Lung (tissue), 12 donors: Measurements from ENCODE around the gene ARHGAP18. TPM values are rescaled to one million over a fixed set of nuclear protein-coding genes. Genes with fewer than 3 reads are reported as not detected.

ENCODE experiments used
- ATAC-seq: fragments of 200-7000 bp; cut with Tn5 transposase; one replicate; pipeline ENCODE4 v1.9.1; 2020; ENCODE audit warnings: moderate number of reproducible peaks; ENCODE audit not compliant: insufficient read depth, low FRiP score
- DNase-seq, 3 donors: peaks; one replicate each; pipeline ENCODE4 v3.0.0-alpha.2; 2013 to 2017
- H3K27ac ChIP-seq, 2 donors: one replicate each; pipeline ENCODE4 v1.5.1; 2013; ENCODE audit warnings: mild to moderate bottlenecking in 2 of 2, moderate library complexity in 2 of 2, control low read depth in 1 of 2, inconsistent platforms in 1 of 2, low read depth in 1 of 2, low read length in 1 of 2
- H3K27me3 ChIP-seq, 3 donors: one replicate each; pipeline ENCODE4 v1.5.1; 2013; ENCODE audit warnings: low read length in 2 of 3; ENCODE audit not compliant: control insufficient read depth in 3 of 3, insufficient read depth in 3 of 3
- H3K36me3 ChIP-seq, 4 donors: one replicate each; pipeline ENCODE4 v1.5.1; 2013; ENCODE audit warnings: low read length in 4 of 4, mild to moderate bottlenecking in 1 of 4, moderate library complexity in 1 of 4; ENCODE audit not compliant: control insufficient read depth in 4 of 4, insufficient read depth in 4 of 4
- H3K4me1 ChIP-seq, 5 donors: one replicate each; pipeline ENCODE4 v1.5.1; 2013; ENCODE audit warnings: low read length in 5 of 5, mild to moderate bottlenecking in 2 of 5, moderate library complexity in 1 of 5; ENCODE audit not compliant: control insufficient read depth in 5 of 5, insufficient read depth in 5 of 5
- H3K4me3 ChIP-seq: one replicate; pipeline ENCODE4 v1.5.1; 2013; ENCODE audit warnings: mild to moderate bottlenecking, control low read depth, moderate library complexity
- H3K9ac ChIP-seq, 2 donors: one replicate each; pipeline ENCODE4 v1.5.1; 2013; ENCODE audit warnings: low read length in 2 of 2, control low read depth in 1 of 2; ENCODE audit not compliant: insufficient read depth in 1 of 2
- H3K9me3 ChIP-seq, 4 donors: one replicate each; pipeline ENCODE4 v1.5.1; 2013; ENCODE audit warnings: low read length in 3 of 4, mild to moderate bottlenecking in 1 of 4, moderate library complexity in 1 of 4; ENCODE audit not compliant: control insufficient read depth in 4 of 4, insufficient read depth in 3 of 4
- CTCF ChIP-seq: IDR thresholded peaks from 2 replicates; pipeline ENCODE4 v1.5.1; 2012; ENCODE audit warnings: mild to moderate bottlenecking; ENCODE audit errors: control extremely low read depth, extremely low read depth
- WGBS, 2 donors: extraction: QIAGEN DNeasy Blood & Tissue Kit; methylation state at CpG; one replicate each; pipeline ENCODE4 v1.1.7; 2013; 5-methylcytosine and 5-hydroxymethylcytosine counted together
- polyA plus RNA-seq, 2 donors: library from polyadenylated mRNA; stranded (reverse); fragments of 200-250 nt; gene quantifications; one replicate each; pipeline ENCODE4 v1.2.1, GENCODE V29; 2013
- total RNA-seq, 2 donors: library from RNA; depleted of rRNA in 1 of 2; stranded (reverse); fragments of >200 nt in 1 of 2; gene quantifications; one replicate each; pipeline ENCODE4 v1.2.1, GENCODE V29; 2014 to 2021
- donor health status: control.
- donor health status: control.
- donor health status: Bipolar disorder and iron deficiency.
- donor health status: healthy.
- donor health status: DM: yes; HTN: yes; CAD: no.

ARHGAP18 gene
- total and polyA plus RNA-seq, 4 donors = 16.4 to 70.7 (median 33.0) TPM

GRCh38 chr6:129586815-129587214 lies 123.2 kb downstream of the ARHGAP18 start:
- Histone ChIP-seq H3K9me3 (no peaks in the 10 kb centered on the region), H3K4me1 (peaks cover 0 to 6% (median 0%) of the 10 kb centered on the region in 5 donors), H3K27me3 (no peaks in the 10 kb centered on the region), H3K36me3 (peaks cover 0 to 9% (median 0%) of the 10 kb centered on the region in 4 donors), H3K4me3 (no peak overlapping the region), H3K9ac (no peak overlapping the region), H3K27ac (no peak overlapping the region)
- WGBS, 2 donors = 97% methylated on average over 2 of the region's 2 CpGs
- no peak for DNase-seq
- ATAC-seq = no peak
- TF ChIP-seq CTCF = no peak

GRCh38 chr6:129583866-129584265 lies 126.1 kb downstream of the ARHGAP18 start:
- Histone ChIP-seq H3K27ac (no peak overlapping the region), H3K4me1 (peaks cover 0 to 6% (median 0%) of the 10 kb centered on the region in 5 donors), H3K9me3 (no peaks in the 10 kb centered on the region), H3K4me3 (no peak overlapping the region), H3K27me3 (no peaks in the 10 kb centered on the region), H3K9ac (no peak overlapping the region), H3K36me3 (peaks cover 0 to 11% (median 0%) of the 10 kb centered on the region in 4 donors)
- TF ChIP-seq CTCF = no peak
- DNase-seq (peak; percentile 64 to 86 (median 86)), ATAC-seq (no peak)
- 91% methylated on average over 7 of the region's 7 CpGs for WGBS, 2 donors

GRCh38 chr6:129578315-129578714 lies 131.7 kb downstream of the ARHGAP18 start:
- Histone ChIP-seq H3K27ac (no peak overlapping the region), H3K4me3 (no peak overlapping the region), H3K4me1 (peaks cover 0 to 3% (median 0%) of the 10 kb centered on the region in 5 donors), H3K9me3 (no peaks in the 10 kb centered on the region), H3K27me3 (no peaks in the 10 kb centered on the region), H3K9ac (no peak overlapping the region), H3K36me3 (peaks cover 0 to 8% (median 0%) of the 10 kb centered on the region in 4 donors)
- ATAC-seq (no peak), DNase-seq (no peak)
- WGBS, 2 donors = 84 to 93% methylated on average over 1 of the region's 1 CpG
- no peak for TF ChIP-seq CTCF

GRCh38 chr6:129577691-129578090 lies 132.3 kb downstream of the ARHGAP18 start:
- Histone ChIP-seq H3K9me3 (no peaks in the 10 kb centered on the region), H3K9ac (no peak overlapping the region), H3K4me1 (peaks cover 0 to 3% (median 0%) of the 10 kb centered on the region in 5 donors), H3K27me3 (no peaks in the 10 kb centered on the region), H3K36me3 (peaks cover 0 to 8% (median 0%) of the 10 kb centered on the region in 4 donors), H3K4me3 (no peak overlapping the region), H3K27ac (no peak overlapping the region)
- WGBS, 2 donors = 78 to 80% methylated on average over 3 of the region's 3 CpGs
- no peak for TF ChIP-seq CTCF
- DNase-seq (no peak), ATAC-seq (no peak)
